ENCODE data around the gene RNF151. TPM values are rescaled to one million over a fixed set of nuclear protein-coding genes. Genes with fewer than 3 reads are reported as not detected.

Gene RNF151
- total and polyA plus RNA-seq, 10 of the 15 experiments (the other 5 are each of a cell fraction or from before 2014, with no cell fraction given) = 0.17 to 0.56 TPM; not detected in 8

- in situ Hi-C loops (cut with MboI) = no loop called here
- Histone ChIP-seq H3K4me3 (no peak within 1 kb of the TSS), H3K4me1 (ENCODE audit: control insufficient read depth, insufficient read depth, low read length) (peaks cover 28% of the 10 kb centered on the region), H3K27ac (ENCODE audit: control insufficient read depth, insufficient read depth) (no peak within 1 kb of the TSS), H4K20me1 (ENCODE audit: control insufficient read depth, insufficient read depth) (no peaks in the 10 kb centered on the region), H3K79me2 (ENCODE audit: control insufficient read depth, insufficient read depth, low read length) (no peaks in the 10 kb centered on the region; the same call in none of the 2 replicates), H3K9me3 (replicated peaks; ENCODE audit: control insufficient read depth, insufficient read depth, low read length) (no peaks in the 10 kb centered on the region), H3K27me3 (replicated peaks in 1 of 2; ENCODE audit: control insufficient read depth in 2 of 2, insufficient read depth in 2 of 2, low read length in 1 of 2) (0 out of 4 replicates have a peak, but pooled peaks cover 0 to 5% of the 10 kb centered on the region in 2 experiments), H3K9ac (ENCODE audit: control insufficient read depth, insufficient read depth, low read length) (no peak within 1 kb of the TSS), H2AFZ (ENCODE audit: control insufficient read depth, low read depth, low read length) (no peak within 1 kb of the TSS), H3K4me2 (ENCODE audit: control insufficient read depth, insufficient read depth) (no peak within 1 kb of the TSS), H3K36me3 (ENCODE audit: control insufficient read depth in 2 of 2, insufficient read depth in 2 of 2, low read length in 1 of 2) (peaks cover 5 to 21% of the 10 kb centered on the region in 2 experiments; a peak in 3 of 4 replicates)
- intact Hi-C loops (cut with micrococcal nuclease; ENCODE audit: unreplicated experiment) = no loop called here
- POLR2A ChIA-PET = interaction anchor here (1.5 to 4.7 kb wide), 6 partner anchors 10 to 38 kb away, joined by 4 to 25 read pairs (median 12); partner anchors contain the start of genes MSRB1, NDUFB10, RPS2 and TBL3
- peak; percentile 66 for ATAC-seq
- no peak for DNase-seq (ENCODE audit: low read depth, low spot score)
- 0% methylated on average over 6 of the region's 6 CpGs for WGBS (ENCODE audit: insufficient coverage, insufficient replicate concordance, low lambda C conversion rate, missing lambda C conversion rate)
- no peak for FAIRE-seq
- RAD21 ChIA-PET (ENCODE audit: unreplicated experiment) = interaction anchor here (1.0 to 2.6 kb wide), 6 partner anchors 10 to 159 kb away, joined by 3 to 12 read pairs (median 6); partner anchors contain the start of genes RPS2 and TBL3
- CTCF ChIA-PET = interaction anchor here (0.6 to 1.8 kb wide), 7 partner anchors 10 to 173 kb away, joined by 3 to 6 read pairs (median 5); partner anchors contain the start of gene RNF151
- SMC1A ChIA-PET (ENCODE audit: uncharacterized antibody, unreplicated experiment) = interaction anchor here (1.2 to 1.7 kb wide), 3 partner anchors 16 to 27 kb away, joined by 3 to 7 read pairs (median 5); partner anchors contain the start of gene RPS2
- BruUV-seq (replicated peaks) = no TSS peak
- TF ChIP-seq TCF3 (IDR thresholded peaks at IDR 0.05; ENCODE audit: borderline replicate concordance, insufficient read depth, low read depth, low read length) = no peak
- no peak for TF ChIP-seq FOXM1 (IDR thresholded peaks at IDR 0.05; ENCODE audit: low read depth, low read length)
- TF ChIP-seq BCLAF1 (IDR thresholded peaks at IDR 0.05) = no peak
- no peak for TF ChIP-seq NRF1 (conservative IDR thresholded peaks at IDR 0.05; ENCODE audit: low read depth, low read length)
- TF ChIP-seq IKZF2 (IDR thresholded peaks at IDR 0.05) = 0 out of 4 replicates have a peak, but pooled peaks of 1 of the 2 experiments have one; percentile 9
- TF ChIP-seq RELA (IDR thresholded peaks at IDR 0.05; ENCODE audit: borderline replicate concordance, partially characterized antibody) = no peak
- 0 out of 2 replicates have a peak, but pooled peaks have one; percentile 25 for TF ChIP-seq TCF12 (IDR thresholded peaks at IDR 0.05; ENCODE audit: low read depth, low read length)
- TF ChIP-seq IRF3 (IDR thresholded peaks at IDR 0.05) = no peak
- peak in 1 of 2 experiments; percentile 8; a peak in 1 of 4 replicates for TF ChIP-seq BHLHE40 (IDR thresholded peaks at IDR 0.05; ENCODE audit: borderline replicate concordance in 1 of 2, low read depth in 2 of 2, low read length in 1 of 2)
- no peak for TF ChIP-seq SMAD5 (IDR thresholded peaks at IDR 0.05; ENCODE audit: low read depth)
- TF ChIP-seq MLLT1 (IDR thresholded peaks at IDR 0.05) = no peak
- no peak for TF ChIP-seq MXI1 (IDR thresholded peaks at IDR 0.05; ENCODE audit: low read depth, low read length)
- 0 out of 2 replicates have a peak, but pooled peaks have one; percentile 50 for TF ChIP-seq NBN (IDR thresholded peaks at IDR 0.05)
- TF ChIP-seq GATAD2B (conservative IDR thresholded peaks at IDR 0.05; ENCODE audit: low read depth) = peak; percentile 51; the same call in 1 of the 2 replicates
- TF ChIP-seq E2F4 (IDR thresholded peaks at IDR 0.05; ENCODE audit: low read depth, low read length) = no peak
- TF ChIP-seq NFYB (IDR thresholded peaks at IDR 0.05; ENCODE audit: insufficient read depth, low read depth, low read length) = no peak
- no peak for TF ChIP-seq RCOR1 (conservative IDR thresholded peaks at IDR 0.05; ENCODE audit: low read depth, low read length)
- TF ChIP-seq ZNF622 (IDR thresholded peaks at IDR 0.05) = no peak
These were observed 14.8 kb downstream of the RNF151 start, which contains the start of gene NOXO1 for GRCh38 chr16:1981398-1981836. Gene NOXO1, minus strand, starts transcription at chr16:1981469. Its CDS starts 290 bp downstream, at chr16:1981179.

Data from GM12878 (cell line).